ENCODE results near the gene NEK1. TPM values are rescaled to one million over a fixed set of nuclear protein-coding genes. Genes with fewer than 3 reads are reported as not detected.

The NEK1 gene
- total and polyA plus RNA-seq, 2 of the 4 experiments (the other 2 are of a cell fraction) = 3.3 to 3.9 TPM

- ChIA-PET CTCF (no interaction called here), POLR2A (ENCODE audit: unreplicated experiment) (no interaction called here)
- Histone ChIP-seq H2AK5ac (ENCODE audit: low read depth, low read length) (no peak overlapping the region), H3K27ac (ENCODE audit: insufficient read depth, low read length) (no peak overlapping the region), H3K4ac (ENCODE audit: low read depth, low read length) (no peak overlapping the region), H3K4me3 (ENCODE audit: insufficient read depth, low read depth, low read length) (no peak overlapping the region), H3K9me3 (ENCODE audit: control insufficient read depth, insufficient read depth, low read length) (peaks cover 4% of the 10 kb centered on the region; the same call in 1 of the 2 replicates), H3K79me1 (ENCODE audit: low read depth in 1 of 2, low read length in 2 of 2) (peaks cover 3 to 4% of the 10 kb centered on the region in 2 experiments; a peak in 2 of 4 replicates), H3K4me2 (ENCODE audit: low read depth, low read length) (no peak overlapping the region), H3K4me1 (ENCODE audit: control insufficient read depth, insufficient read depth, low read length) (no peaks in the 10 kb centered on the region), H3K18ac (ENCODE audit: low read depth, low read length) (no peak overlapping the region), H3K9ac (ENCODE audit: low read depth, low read length) (no peak overlapping the region), H4K5ac (ENCODE audit: low read depth, low read length) (no peak overlapping the region), H2BK5ac (ENCODE audit: low read depth, low read length, poor library complexity, severe bottlenecking) (no peak overlapping the region), H2AFZ (replicated peaks; ENCODE audit: low read length, poor library complexity) (no peak overlapping the region), H4K20me1 (ENCODE audit: insufficient read depth, low read length) (no peaks in the 10 kb centered on the region), H3K36me3 (ENCODE audit: control insufficient read depth, insufficient read depth, low read length) (no peaks in the 10 kb centered on the region), H2BK20ac (ENCODE audit: low read depth, low read length) (no peak overlapping the region), H4K91ac (ENCODE audit: insufficient read depth, low read depth, low read length) (no peak overlapping the region), H2AK9ac (replicated peaks; ENCODE audit: low read depth, low read length, poor library complexity) (no peak overlapping the region), H2BK15ac (ENCODE audit: low read depth, low read length) (no peak overlapping the region), H3K27me3 (ENCODE audit: control insufficient read depth, insufficient read depth, low read length) (no peaks in the 10 kb centered on the region), H3K56ac (ENCODE audit: extremely low read depth, insufficient read depth, low read length) (no peak overlapping the region), H2BK120ac (ENCODE audit: low read depth, low read length) (no peak overlapping the region), H3K9me1 (ENCODE audit: insufficient read depth, low read length) (no peaks in the 10 kb centered on the region), H3K14ac (replicated peaks; ENCODE audit: low read depth, low read length) (no peak overlapping the region), H4K8ac (ENCODE audit: low read depth in 2 of 2, low read length in 2 of 2) (no peak overlapping the region), H3K23ac (ENCODE audit: low read depth, low read length) (no peak overlapping the region)
- in situ Hi-C loops (cut with MboI; ENCODE audit: low sequenced_read_pairs) (no loop called here), intact Hi-C loops (cut with micrococcal nuclease) (no loop called here), dilution Hi-C loops (cut with HindIII; ENCODE audit: low sequenced_read_pairs, unreplicated experiment) (no loop called here)
- DNase-seq = no peak
- ATAC-seq (ENCODE audit: low read depth) = no peak
- TF ChIP-seq RCOR1 (IDR thresholded peaks at IDR 0.05; ENCODE audit: insufficient replicate concordance, low read length) (no peak), SMC3 (IDR thresholded peaks at IDR 0.05; ENCODE audit: low read depth, low read length) (no peak), ELK1 (IDR thresholded peaks at IDR 0.05; ENCODE audit: borderline replicate concordance, low read depth, low read length) (no peak), RFX5 (IDR thresholded peaks at IDR 0.05; ENCODE audit: low read depth, low read length) (no peak), BHLHE40 (IDR thresholded peaks at IDR 0.05; ENCODE audit: low read depth, low read length) (no peak), RAD21 (IDR thresholded peaks at IDR 0.05; ENCODE audit: low read length) (no peak), MAZ (IDR thresholded peaks at IDR 0.05; ENCODE audit: borderline replicate concordance, low read depth, low read length) (no peak), CTCF (conservative IDR thresholded peaks at IDR 0.05; ENCODE audit: low read depth, low read length) (no peak), MXI1 (IDR thresholded peaks at IDR 0.05; ENCODE audit: borderline replicate concordance, low read depth, low read length) (no peak), CEBPB (IDR thresholded peaks at IDR 0.05; ENCODE audit: low read depth, low read length) (no peak), CHD1 (IDR thresholded peaks at IDR 0.05; ENCODE audit: low read depth, low read length) (no peak), POLR2A (IDR thresholded peaks at IDR 0.05; ENCODE audit: low read depth, low read length) (no peak), USF2 (IDR thresholded peaks at IDR 0.05; ENCODE audit: low read depth, low read length) (no peak)
- no CpG with 5 or more reads among the region's 1 CpG for WGBS, 2 experiments (ENCODE audit: extremely low coverage in 2 of 2, insufficient read length in 1 of 2)
- no TSS peak for BruUV-seq (replicated peaks)
Measured at GRCh38 chr4:169443748-169444147, 168.6 kb downstream of the NEK1 start.

All from IMR-90 (cell line).